ENCODE results near the gene ARHGAP25. TPM values are rescaled to one million over a fixed set of nuclear protein-coding genes. Genes with fewer than 3 reads are reported as not detected.

ARHGAP25 gene
- total RNA-seq, 1 donor = under 0.01 TPM

DNA sequence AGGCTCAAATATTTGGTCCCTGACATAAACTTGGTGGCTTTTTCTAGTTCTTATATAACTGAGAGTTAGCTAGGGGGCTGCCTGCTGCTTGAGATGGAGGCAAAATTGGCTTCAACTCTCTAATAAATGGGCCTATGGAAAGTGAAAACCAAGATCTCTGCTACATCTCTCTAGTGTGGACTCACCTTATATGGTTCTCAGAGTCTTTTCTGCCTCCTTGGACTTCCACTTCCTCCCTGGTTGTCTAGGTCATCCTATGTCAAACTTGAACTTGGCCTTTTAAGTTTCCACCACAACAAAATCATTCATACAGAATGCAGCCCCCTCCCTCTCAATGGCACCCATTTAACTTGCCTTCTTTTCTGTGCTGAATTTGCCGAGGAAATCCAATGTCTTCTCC is 23.9 kb upstream of the ARHGAP25 start:
- DNase-seq (ENCODE audit: insufficient read length, low spot score, missing footprints) = no peak
- Histone ChIP-seq H3K27me3 (ENCODE audit: insufficient read depth, low read length) (peaks cover 15% of the 10 kb centered on the region), H3K9me3 (ENCODE audit: low read depth, low read length) (no peaks in the 10 kb centered on the region), H3K4me1 (ENCODE audit: insufficient read depth, low read length) (no peaks in the 10 kb centered on the region), H3K4me2 (ENCODE audit: insufficient read depth, low read length) (no peak overlapping the region), H2AFZ (ENCODE audit: low read length) (no peak overlapping the region), H3K79me2 (ENCODE audit: insufficient read depth, low read length) (no peaks in the 10 kb centered on the region), H3K27ac (ENCODE audit: low read depth, low read length) (no peak overlapping the region), H4K20me1 (ENCODE audit: insufficient read depth, low read length) (no peaks in the 10 kb centered on the region), H3K4me3 (ENCODE audit: insufficient read depth, low read length) (no peak overlapping the region), H3K36me3 (ENCODE audit: insufficient read depth, low read length) (no peaks in the 10 kb centered on the region)
- TF ChIP-seq, protein P1, sequence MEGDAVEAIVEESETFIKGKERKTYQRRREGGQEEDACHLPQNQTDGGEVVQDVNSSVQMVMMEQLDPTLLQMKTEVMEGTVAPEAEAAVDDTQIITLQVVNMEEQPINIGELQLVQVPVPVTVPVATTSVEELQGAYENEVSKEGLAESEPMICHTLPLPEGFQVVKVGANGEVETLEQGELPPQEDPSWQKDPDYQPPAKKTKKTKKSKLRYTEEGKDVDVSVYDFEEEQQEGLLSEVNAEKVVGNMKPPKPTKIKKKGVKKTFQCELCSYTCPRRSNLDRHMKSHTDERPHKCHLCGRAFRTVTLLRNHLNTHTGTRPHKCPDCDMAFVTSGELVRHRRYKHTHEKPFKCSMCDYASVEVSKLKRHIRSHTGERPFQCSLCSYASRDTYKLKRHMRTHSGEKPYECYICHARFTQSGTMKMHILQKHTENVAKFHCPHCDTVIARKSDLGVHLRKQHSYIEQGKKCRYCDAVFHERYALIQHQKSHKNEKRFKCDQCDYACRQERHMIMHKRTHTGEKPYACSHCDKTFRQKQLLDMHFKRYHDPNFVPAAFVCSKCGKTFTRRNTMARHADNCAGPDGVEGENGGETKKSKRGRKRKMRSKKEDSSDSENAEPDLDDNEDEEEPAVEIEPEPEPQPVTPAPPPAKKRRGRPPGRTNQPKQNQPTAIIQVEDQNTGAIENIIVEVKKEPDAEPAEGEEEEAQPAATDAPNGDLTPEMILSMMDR (IDR thresholded peaks at IDR 0.05; ENCODE audit: extremely low read depth, low read depth, low read length) = no peak

DNA sequence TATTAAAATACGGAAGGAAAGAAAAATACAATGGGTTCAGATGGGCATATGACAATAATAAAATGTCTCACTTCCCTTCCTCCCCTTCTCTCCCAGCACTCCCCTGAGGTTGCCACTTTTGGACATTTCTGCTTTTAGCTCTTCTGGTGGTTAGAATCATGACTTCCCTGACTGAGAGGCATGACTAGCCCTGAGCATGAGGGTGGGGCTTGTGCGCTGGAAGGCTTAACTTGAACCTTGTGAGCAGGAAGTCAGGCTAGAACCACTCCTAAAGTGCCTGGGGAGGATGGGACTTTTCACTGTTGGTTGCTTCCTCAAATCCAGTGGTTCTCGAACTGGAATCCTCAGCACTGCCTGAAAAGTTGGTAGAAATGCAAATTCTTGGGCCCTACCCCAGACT is 19.7 kb upstream of the ARHGAP25 start:
- DNase-seq (ENCODE audit: insufficient read length, low spot score, missing footprints) = no peak

DNA sequence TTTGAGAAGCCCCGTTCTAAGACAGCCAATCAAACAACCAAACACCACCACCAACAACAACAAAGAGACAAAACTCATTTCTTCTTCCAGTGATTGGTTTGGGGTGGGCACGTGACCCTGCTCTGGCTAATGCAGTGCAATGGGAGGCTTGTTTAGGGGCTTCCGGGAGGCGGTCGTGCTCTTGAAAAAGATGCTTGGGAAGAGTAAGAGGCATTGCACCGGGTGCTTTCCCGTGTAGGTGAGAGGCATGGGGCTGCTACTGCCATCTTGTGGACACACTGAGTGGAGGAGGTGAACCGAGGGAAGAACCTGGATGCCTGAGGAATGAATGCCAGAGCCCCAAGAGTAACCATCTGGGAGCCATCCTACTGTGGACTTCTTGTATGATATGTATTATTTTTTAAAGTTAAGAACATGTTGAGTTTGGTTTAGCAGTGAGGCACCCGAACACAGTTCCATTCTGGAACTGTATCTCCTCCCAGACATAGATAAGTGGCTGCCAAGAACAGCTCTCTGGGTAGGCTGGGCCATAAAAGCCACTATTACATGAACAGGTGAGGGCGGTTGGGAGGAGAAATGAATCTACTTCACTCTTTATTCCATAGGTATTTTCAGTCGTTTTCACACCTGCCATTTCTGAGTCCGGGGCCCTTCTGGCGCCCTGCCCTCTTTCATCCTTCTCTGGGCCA is 19.1 kb upstream of the ARHGAP25 start:
- TF ChIP-seq, protein P1 (IDR thresholded peaks at IDR 0.05; ENCODE audit: extremely low read depth, low read depth, low read length) = peak; percentile 80
- peak overlapping the region; percentile 21 for H3K4me2 ChIP-seq (ENCODE audit: insufficient read depth, low read length)
- H2AFZ ChIP-seq (ENCODE audit: low read length) = no peak overlapping the region
- no peaks in the 10 kb centered on the region for H3K9me3 ChIP-seq (ENCODE audit: low read depth, low read length)
- no peak overlapping the region for H3K4me3 ChIP-seq (ENCODE audit: insufficient read depth, low read length)
- H3K79me2 ChIP-seq (ENCODE audit: insufficient read depth, low read length) = no peaks in the 10 kb centered on the region
- no peaks in the 10 kb centered on the region for H4K20me1 ChIP-seq (ENCODE audit: insufficient read depth, low read length)
- H3K27ac ChIP-seq (ENCODE audit: low read depth, low read length) = no peak overlapping the region
- H3K27me3 ChIP-seq (ENCODE audit: insufficient read depth, low read length) = peaks cover 20% of the 10 kb centered on the region
- peak; percentile 85 for DNase-seq (ENCODE audit: insufficient read length, low spot score, missing footprints)
- H3K36me3 ChIP-seq (ENCODE audit: insufficient read depth, low read length) = no peaks in the 10 kb centered on the region
- H3K4me1 ChIP-seq (ENCODE audit: insufficient read depth, low read length) = no peaks in the 10 kb centered on the region

More for the DNA sequence above, 19.7 kb upstream of the ARHGAP25 start:
- Histone ChIP-seq H3K4me2 (ENCODE audit: insufficient read depth, low read length) (no peak overlapping the region), H3K4me1 (ENCODE audit: insufficient read depth, low read length) (no peaks in the 10 kb centered on the region), H3K4me3 (ENCODE audit: insufficient read depth, low read length) (no peak overlapping the region), H3K9me3 (ENCODE audit: low read depth, low read length) (no peaks in the 10 kb centered on the region), H4K20me1 (ENCODE audit: insufficient read depth, low read length) (no peaks in the 10 kb centered on the region), H3K27me3 (ENCODE audit: insufficient read depth, low read length) (peaks cover 18% of the 10 kb centered on the region), H2AFZ (ENCODE audit: low read length) (no peak overlapping the region), H3K36me3 (ENCODE audit: insufficient read depth, low read length) (no peaks in the 10 kb centered on the region), H3K27ac (ENCODE audit: low read depth, low read length) (no peak overlapping the region), H3K79me2 (ENCODE audit: insufficient read depth, low read length) (no peaks in the 10 kb centered on the region)
- TF ChIP-seq, protein P1 (IDR thresholded peaks at IDR 0.05; ENCODE audit: extremely low read depth, low read depth, low read length) = no peak

DNA sequence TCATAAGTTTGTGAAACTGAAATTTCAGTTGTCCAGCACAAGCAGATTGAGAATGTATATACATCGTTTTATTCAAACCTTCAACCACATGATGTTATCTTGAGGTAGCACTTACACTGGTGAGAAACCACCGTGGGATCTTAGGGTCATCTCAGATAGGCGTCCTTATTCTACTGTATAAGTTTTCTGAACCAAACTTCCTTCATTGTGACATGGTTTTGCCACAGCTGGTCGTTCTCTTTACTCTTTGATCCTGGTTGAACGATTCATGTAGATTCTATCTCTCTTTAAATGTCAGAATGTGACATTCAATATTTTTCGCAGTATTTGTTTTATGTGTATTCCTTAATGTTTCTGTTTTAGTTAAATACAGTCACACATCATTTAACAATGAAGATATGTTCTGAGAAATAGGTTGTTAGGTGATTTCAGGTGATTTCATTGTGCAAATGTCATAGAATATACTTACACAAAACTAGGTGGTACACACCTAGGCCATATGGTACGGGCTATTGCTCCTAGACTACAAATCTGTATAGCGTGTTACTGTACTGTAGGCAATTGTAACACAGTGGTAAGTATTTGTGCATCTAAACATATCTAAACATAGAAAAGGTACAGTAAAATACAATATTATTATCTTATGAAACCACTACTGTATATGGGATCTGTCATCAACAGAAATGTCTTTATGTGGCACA is 17.9 kb upstream of the ARHGAP25 start:
- no peak for DNase-seq (ENCODE audit: insufficient read length, low spot score, missing footprints)
- Histone ChIP-seq H3K27me3 (ENCODE audit: insufficient read depth, low read length) (peaks cover 27% of the 10 kb centered on the region), H3K9me3 (ENCODE audit: low read depth, low read length) (no peaks in the 10 kb centered on the region), H4K20me1 (ENCODE audit: insufficient read depth, low read length) (no peaks in the 10 kb centered on the region), H2AFZ (ENCODE audit: low read length) (no peak overlapping the region), H3K27ac (ENCODE audit: low read depth, low read length) (no peak overlapping the region), H3K4me1 (ENCODE audit: insufficient read depth, low read length) (no peaks in the 10 kb centered on the region), H3K4me2 (ENCODE audit: insufficient read depth, low read length) (no peak overlapping the region), H3K36me3 (ENCODE audit: insufficient read depth, low read length) (no peaks in the 10 kb centered on the region), H3K79me2 (ENCODE audit: insufficient read depth, low read length) (no peaks in the 10 kb centered on the region), H3K4me3 (ENCODE audit: insufficient read depth, low read length) (no peak overlapping the region)
- TF ChIP-seq, protein P1 (IDR thresholded peaks at IDR 0.05; ENCODE audit: extremely low read depth, low read depth, low read length) = no peak

Data from osteoblast (primary cell).